ENCODE results near the gene POPDC2. TPM values are rescaled to one million over a fixed set of nuclear protein-coding genes. Genes with fewer than 3 reads are reported as not detected.

POPDC2 gene
- polyA plus RNA-seq, 1 of the 3 experiments (the other 2 are of a cell fraction) = 19.9 TPM

GRCh38 chr3:119673875-119674274 is 13.5 kb upstream of the POPDC2 start:
- Histone ChIP-seq H3K4me3 (ENCODE audit: low read depth in 2 of 2, low read length in 1 of 2) (no peak overlapping the region), H3K36me3 (replicated peaks in 1 of 2; ENCODE audit: control insufficient read depth in 1 of 2, insufficient read depth in 2 of 2, low read length in 1 of 2) (peaks cover 8 to 11% of the 10 kb centered on the region in 2 experiments), H3K79me2 (ENCODE audit: insufficient read depth) (peaks cover 8% of the 10 kb centered on the region; the same call in 1 of the 2 replicates), H2AFZ (ENCODE audit: low read depth) (no peak overlapping the region), H3K27me3 (ENCODE audit: insufficient read depth) (no peaks in the 10 kb centered on the region), H3K9me2 (no peaks in the 10 kb centered on the region), H3F3A (replicated peaks; ENCODE audit: insufficient read depth) (no peaks in the 10 kb centered on the region), H3K4me2 (no peak overlapping the region), H4K20me1 (ENCODE audit: insufficient read depth) (no peaks in the 10 kb centered on the region), H3K9ac (no peak overlapping the region), H3K9me3 (no peaks in the 10 kb centered on the region), H3K27ac (ENCODE audit: low read depth in 2 of 2, low read length in 1 of 2) (no peak overlapping the region), H3K4me1 (ENCODE audit: control insufficient read depth in 1 of 2, insufficient read depth in 2 of 2, low read depth in 1 of 2, low read length in 1 of 2) (peaks cover 8 to 14% of the 10 kb centered on the region in 2 experiments; a peak in 3 of 4 replicates)
- DNase-seq = no peak
- CTCF ChIA-PET = no interaction called here
- TF ChIP-seq CTCF (IDR thresholded peaks at IDR 0.05) (no peak), RAD21 (IDR thresholded peaks at IDR 0.05; ENCODE audit: low read length) (no peak), MAX (IDR thresholded peaks at IDR 0.05; ENCODE audit: low read depth) (no peak), FOXJ3 (CRISPR knock-in tag; IDR thresholded peaks at IDR 0.05) (no peak), CHD2 (IDR thresholded peaks at IDR 0.05; ENCODE audit: low read length, partially characterized antibody) (no peak), NFIC (IDR thresholded peaks at IDR 0.05; ENCODE audit: borderline replicate concordance) (no peak), POLR2AphosphoS5 (IDR thresholded peaks at IDR 0.05; ENCODE audit: low read depth, low read length) (no peak), MEF2A (IDR thresholded peaks at IDR 0.05; ENCODE audit: borderline replicate concordance, low read depth) (no peak), EP300 (IDR thresholded peaks at IDR 0.05; ENCODE audit: borderline replicate concordance in 1 of 2, low read depth in 1 of 2, low read length in 1 of 2) (no peak), TEAD4 (IDR thresholded peaks at IDR 0.05; ENCODE audit: borderline replicate concordance, insufficient read depth) (no peak), JUND (IDR thresholded peaks at IDR 0.05) (no peak)
- POLR2A ChIA-PET = interaction anchor here (3.0 kb wide), 1 partner anchor 13 kb away, joined by 11 read pairs; the partner anchor contains the start of gene POPDC2
- WGBS (ENCODE audit: low lambda C conversion rate) = 89% methylated on average over 17 of the region's 18 CpGs

- Histone ChIP-seq H2AFZ (ENCODE audit: low read depth) (no peak overlapping the region), H3K79me2 (ENCODE audit: insufficient read depth) (peaks cover 8% of the 10 kb centered on the region; the same call in 1 of the 2 replicates), H3K9me3 (no peaks in the 10 kb centered on the region), H3K27ac (ENCODE audit: low read depth in 2 of 2, low read length in 1 of 2) (peak overlapping the region in 1 of 2 experiments; percentile 25; a peak in 2 of 4 replicates), H3K4me3 (ENCODE audit: low read depth in 2 of 2, low read length in 1 of 2) (no peak overlapping the region), H3K9me2 (no peaks in the 10 kb centered on the region), H3K9ac (no peak overlapping the region), H3K4me1 (ENCODE audit: control insufficient read depth in 1 of 2, insufficient read depth in 2 of 2, low read depth in 1 of 2, low read length in 1 of 2) (peaks cover 8 to 14% of the 10 kb centered on the region in 2 experiments; a peak in 3 of 4 replicates), H3K27me3 (ENCODE audit: insufficient read depth) (no peaks in the 10 kb centered on the region), H3F3A (replicated peaks; ENCODE audit: insufficient read depth) (no peaks in the 10 kb centered on the region), H4K20me1 (ENCODE audit: insufficient read depth) (no peaks in the 10 kb centered on the region), H3K36me3 (replicated peaks in 1 of 2; ENCODE audit: control insufficient read depth in 1 of 2, insufficient read depth in 2 of 2, low read length in 1 of 2) (peaks cover 8 to 11% of the 10 kb centered on the region in 2 experiments), H3K4me2 (no peak overlapping the region)
- CTCF ChIA-PET = interaction anchor here (1.1 to 2.0 kb wide), 6 partner anchors 8 to 398 kb away, joined by 3 to 12 read pairs (median 4); no protein-coding TSS in a partner anchor
- 93% methylated on average over 2 of the region's 2 CpGs for WGBS (ENCODE audit: low lambda C conversion rate)
- no peak for TF ChIP-seq USF2 (IDR thresholded peaks at IDR 0.05; ENCODE audit: borderline replicate concordance, low read depth, low read length)
- TF ChIP-seq PBX3 (IDR thresholded peaks at IDR 0.05) = no peak
- no peak for TF ChIP-seq SMC3 (IDR thresholded peaks at IDR 0.05; ENCODE audit: low read depth, low read length)
- TF ChIP-seq FOXJ3 (CRISPR knock-in tag; IDR thresholded peaks at IDR 0.05) = no peak
- no peak for TF ChIP-seq NRF1 (IDR thresholded peaks at IDR 0.05; ENCODE audit: low read depth, low read length)
- no peak for TF ChIP-seq MAX (IDR thresholded peaks at IDR 0.05; ENCODE audit: low read depth)
- TF ChIP-seq MXI1 (IDR thresholded peaks at IDR 0.05; ENCODE audit: low read depth, low read length) = no peak
- TF ChIP-seq CHD2 (IDR thresholded peaks at IDR 0.05; ENCODE audit: low read length, partially characterized antibody) = no peak
- no peak for TF ChIP-seq TCF12 (IDR thresholded peaks at IDR 0.05)
- no peak for TF ChIP-seq FOSL2 (IDR thresholded peaks at IDR 0.05; ENCODE audit: borderline replicate concordance, low read depth)
- TF ChIP-seq RAD21 (IDR thresholded peaks at IDR 0.05; ENCODE audit: low read length) = no peak
- no peak for TF ChIP-seq GATA2 (CRISPR knock-in tag; IDR thresholded peaks at IDR 0.05)
- no peak for TF ChIP-seq MEF2A (IDR thresholded peaks at IDR 0.05; ENCODE audit: borderline replicate concordance, low read depth)
- no peak for TF ChIP-seq USF1 (IDR thresholded peaks at IDR 0.05; ENCODE audit: borderline replicate concordance, low read depth)
- TF ChIP-seq GABPA (IDR thresholded peaks at IDR 0.05; ENCODE audit: low read depth) = no peak
- no peak for DNase-seq
- POLR2A ChIA-PET = interaction anchor here (0.9 kb wide), 1 partner anchor 10 kb away, joined by 3 read pairs; no protein-coding TSS in a partner anchor
These were observed 12.4 kb upstream of the POPDC2 start for GRCh38 chr3:119672776-119673175.
